GM18511 (cell line): ENCODE data around the gene MEIKIN.

Source experiments
- ATAC-seq: cut with Tn5 transposase; IDR thresholded peaks from one replicate; pipeline ENCODE4 v1.9.1; 2021; ENCODE audit warnings: mild to moderate bottlenecking, moderate library complexity; ENCODE audit not compliant: unreplicated experiment

Gene MEIKIN

GRCh38 chr5:131974016-131974415 is 28.6 kb upstream of the MEIKIN start:
- no peak for ATAC-seq

DNA sequence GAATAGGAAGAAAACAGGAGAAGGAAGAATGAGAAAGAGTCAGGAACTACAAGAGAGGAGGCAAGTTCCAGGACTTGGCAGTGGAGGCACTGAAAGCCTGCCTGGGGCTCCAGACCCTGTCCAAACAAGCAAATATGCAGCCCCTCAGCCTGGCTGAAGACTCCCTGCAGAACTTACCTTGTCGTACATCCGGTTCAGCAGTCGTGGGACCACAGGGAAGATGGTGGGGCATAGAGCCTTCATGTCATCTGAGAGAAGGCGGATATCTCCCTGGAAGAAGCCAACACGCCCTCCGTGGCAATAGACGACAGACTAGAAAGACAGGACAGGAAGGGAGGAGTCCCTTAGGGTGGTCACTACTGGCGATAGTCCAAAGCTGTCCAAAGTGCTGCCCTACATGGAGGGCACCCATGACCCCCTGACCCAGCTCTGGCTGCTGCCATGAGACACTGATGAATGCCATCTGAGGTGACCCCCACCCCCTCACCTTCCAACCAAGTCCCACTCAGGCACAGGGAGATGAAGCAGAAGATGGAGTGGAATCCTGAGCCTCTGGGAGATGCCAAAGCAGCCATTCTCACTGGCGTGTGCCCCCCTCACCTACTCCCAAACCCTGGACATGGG is 27.7 kb upstream of the MEIKIN start:
- no peak for ATAC-seq

- ATAC-seq = no peak
Observed at GRCh38 chr5:131968396-131968954, 23.0 kb upstream of the MEIKIN start.

DNA sequence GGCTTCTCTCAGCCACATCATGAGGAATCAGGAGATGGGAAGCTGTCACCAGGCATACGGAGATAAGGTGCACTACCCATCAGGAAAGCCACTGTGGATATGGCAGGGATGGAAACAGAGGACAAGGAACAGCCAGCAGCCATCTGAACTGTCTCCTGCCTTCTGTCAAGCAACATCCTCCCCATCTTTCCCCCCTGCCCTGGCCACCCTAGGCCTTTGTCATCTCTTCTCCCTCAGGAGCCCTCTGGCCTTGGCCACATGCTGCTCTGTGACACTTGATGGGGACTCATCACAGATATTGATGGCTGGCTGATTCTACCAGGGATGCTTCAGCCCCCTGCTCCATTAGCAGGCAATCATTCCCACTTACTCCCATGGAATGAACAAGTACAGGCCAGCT is 21.1 kb upstream of the MEIKIN start:
- ATAC-seq = no peak

DNA sequence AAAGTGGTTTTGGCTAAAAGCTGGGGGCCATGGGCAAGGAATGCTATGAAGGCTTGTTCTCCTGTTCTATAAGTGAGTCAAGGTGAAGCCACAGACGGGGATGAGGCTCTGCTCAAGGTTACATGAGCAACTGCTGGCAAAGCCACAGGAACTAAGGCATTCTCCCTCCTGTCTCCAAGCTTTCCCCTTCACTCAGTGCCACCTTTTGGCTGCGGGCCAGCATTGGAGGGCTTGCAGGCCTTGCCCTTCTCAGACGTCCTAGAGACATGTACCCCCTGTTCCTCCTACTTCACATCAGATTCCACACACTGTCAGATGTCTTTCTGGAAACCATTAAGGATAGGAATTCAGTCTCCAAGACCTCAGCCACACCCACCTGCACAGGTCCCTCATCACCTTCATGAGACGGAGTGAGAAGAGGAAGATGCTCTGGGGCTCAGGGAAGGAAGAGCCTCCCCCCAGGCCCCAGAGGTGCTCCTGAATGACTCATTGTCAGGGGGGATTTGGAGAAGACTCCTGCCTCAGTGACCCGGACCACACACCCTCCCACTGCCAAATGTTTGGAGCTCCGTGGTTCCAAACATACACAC is 20.5 kb upstream of the MEIKIN start:
- ATAC-seq = no peak

- ATAC-seq = no peak
Observed at GRCh38 chr5:131959906-131960305, 14.4 kb upstream of the MEIKIN start.

- ATAC-seq = no peak
Observed at GRCh38 chr5:131959136-131959535, 13.7 kb upstream of the MEIKIN start.

DNA sequence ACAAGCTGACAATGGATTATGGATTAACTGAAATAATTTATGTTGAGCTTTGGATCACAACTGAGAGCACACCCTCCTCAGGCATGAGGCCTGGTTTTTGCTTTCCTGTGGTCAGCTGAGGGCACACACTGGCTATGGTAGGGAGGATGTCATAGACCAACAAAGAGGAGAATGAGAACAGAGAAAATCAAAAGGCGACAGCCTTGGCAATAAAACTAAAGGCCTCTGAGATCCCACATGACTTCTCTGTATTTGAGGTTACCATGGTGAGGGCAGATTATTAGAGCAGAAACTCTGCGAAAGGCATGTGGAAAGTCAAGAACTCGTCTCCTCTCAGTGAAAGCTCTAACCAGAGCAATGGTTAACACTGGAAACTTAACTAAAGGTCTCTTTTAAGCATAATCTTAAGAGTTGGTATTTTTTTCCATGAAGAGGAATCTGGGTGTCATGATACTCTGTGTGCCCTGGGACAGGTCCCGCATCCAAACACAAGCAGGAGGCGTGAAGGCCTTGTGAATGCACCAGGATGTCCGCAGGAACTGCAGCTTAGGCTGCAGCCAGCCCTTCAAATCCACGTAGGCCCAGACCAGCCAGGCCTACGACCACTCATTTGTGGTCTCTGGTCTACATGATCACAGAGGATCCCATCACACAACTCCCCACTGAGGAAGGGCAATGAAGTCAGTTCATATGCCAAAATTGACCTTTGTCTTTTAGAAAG is 12.4 kb upstream of the MEIKIN start:
- no peak for ATAC-seq

- ATAC-seq = no peak
Observed at GRCh38 chr5:131953969-131954368, 8.5 kb upstream of the MEIKIN start.

DNA sequence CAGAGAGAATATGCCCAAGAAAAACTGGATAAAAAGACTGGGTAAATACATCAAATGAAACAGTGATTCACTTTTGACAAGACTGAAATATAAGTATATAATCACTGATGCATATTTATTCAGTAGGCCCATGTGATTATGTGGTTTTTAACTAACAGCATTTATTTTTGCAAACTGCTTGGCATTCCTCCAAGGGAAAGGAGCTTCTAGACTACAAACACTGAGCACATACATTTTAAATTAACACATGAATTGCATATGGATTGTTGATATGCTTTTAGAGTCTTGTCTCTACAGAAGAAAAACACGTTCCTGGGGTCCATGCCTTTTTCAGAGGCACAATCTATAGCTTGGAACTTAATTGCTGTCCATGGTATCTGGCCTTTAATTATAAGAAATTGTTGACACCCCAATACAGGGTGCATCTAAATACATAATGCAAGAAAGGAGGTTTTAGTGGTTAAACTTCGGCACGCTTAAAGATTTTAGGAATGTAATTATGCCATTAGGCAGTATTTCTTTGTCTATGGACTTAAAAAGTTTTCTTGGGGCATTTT is 6.9 kb upstream of the MEIKIN start:
- no peak for ATAC-seq

GRCh38 chr5:131950706-131951105 is 5.2 kb upstream of the MEIKIN start:
- ATAC-seq = no peak

- no peak for ATAC-seq
Observed at GRCh38 chr5:131947445-131947844, 2.0 kb upstream of the MEIKIN start.

DNA sequence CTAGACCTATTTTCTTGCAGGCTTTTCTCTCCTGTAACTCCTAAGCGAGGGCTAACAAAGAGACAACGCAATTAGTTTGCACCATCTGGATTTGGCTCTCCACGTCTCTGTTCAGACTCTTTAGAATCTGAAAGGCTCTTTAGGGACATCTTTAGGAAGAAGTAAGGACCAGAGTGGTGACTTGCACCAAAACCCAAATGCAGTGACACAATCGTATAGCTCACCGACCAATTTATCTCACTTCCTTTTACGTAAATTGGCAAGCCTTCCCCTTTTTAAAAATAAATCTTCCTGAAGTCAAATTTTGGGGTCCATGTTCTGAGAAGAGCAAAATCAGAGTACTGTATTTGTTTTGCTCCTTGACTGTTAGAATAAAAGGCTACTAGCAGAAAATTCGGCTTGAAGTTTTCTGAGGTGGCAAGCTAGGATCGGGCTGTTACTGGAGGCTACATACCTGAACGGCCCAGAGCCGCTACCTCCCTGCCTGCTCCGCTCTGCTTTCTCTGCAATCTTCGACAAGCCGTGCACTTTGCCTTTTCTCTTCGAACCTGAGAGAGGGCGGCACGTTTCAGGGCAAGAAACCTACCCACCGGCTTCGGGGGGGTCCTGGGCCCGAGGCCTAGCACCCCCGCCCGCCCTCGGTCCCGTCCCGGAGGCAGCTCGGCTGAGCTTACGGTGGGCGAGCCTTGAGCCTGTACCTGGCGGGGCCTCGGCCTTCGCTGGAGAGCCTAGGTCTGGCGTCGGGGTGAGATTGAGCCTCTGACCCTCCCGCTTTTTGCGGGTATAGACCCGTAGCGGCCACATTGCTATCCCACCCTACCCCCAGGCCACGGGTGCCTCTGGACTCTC is 537 bp downstream of the MEIKIN start:
- ATAC-seq = no peak

GRCh38 chr5:131943916-131944315 is 1.5 kb downstream of the MEIKIN start:
- ATAC-seq = no peak

GRCh38 chr5:131942016-131942415 is 3.4 kb downstream of the MEIKIN start:
- ATAC-seq = no peak

DNA sequence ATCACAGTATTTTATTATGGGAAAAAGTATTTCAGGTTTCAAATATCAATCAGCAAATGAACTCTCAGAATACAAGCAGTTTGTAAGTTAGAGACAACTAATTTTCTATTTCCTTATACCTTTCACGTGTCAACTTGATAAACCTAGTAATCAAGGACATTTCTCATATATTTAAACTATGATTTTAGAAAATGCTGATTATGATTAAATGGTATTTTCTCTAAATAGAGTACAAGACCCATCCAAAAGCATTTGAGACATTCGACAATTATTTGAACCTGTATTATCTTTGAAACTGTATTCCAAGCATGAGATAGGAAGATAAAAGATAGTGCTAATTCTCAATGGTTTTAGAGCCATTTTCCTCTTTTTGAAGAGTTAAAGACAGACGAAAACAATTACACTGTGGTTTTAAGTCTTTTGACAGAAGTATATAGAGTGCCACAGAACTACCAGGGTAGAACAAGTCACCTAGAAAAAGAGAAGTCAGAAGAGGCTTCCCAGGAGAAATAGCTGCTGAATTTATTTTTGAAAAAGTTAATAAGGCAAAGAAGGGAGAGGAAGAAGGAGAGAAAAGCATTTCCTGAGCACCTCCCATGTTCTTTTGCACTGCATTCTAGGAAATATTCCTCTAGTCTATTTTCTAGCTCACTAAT is 5.6 kb downstream of the MEIKIN start:
- no peak for ATAC-seq

GRCh38 chr5:131932235-131932634 is 13.2 kb downstream of the MEIKIN start:
- no peak for ATAC-seq

DNA sequence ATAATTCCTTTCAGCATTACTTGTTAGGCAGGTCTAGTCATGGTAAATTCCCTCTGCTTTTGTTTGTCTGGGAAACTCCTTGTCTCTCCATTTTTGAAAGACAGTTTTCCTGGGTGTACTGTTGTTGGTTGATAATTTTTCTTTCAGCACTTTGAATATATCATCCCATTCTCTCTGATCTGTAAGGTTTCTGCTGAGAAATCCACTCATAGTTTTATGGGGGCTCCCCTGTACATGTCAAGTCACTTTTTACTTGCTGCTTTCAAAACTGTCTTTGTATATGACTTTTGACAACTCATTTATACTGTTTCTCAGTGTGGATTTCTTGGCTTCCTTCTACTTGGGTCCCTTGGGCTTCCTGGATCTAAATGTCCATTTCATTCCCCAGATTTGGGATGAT is 16.5 kb downstream of the MEIKIN start:
- no peak for ATAC-seq

DNA sequence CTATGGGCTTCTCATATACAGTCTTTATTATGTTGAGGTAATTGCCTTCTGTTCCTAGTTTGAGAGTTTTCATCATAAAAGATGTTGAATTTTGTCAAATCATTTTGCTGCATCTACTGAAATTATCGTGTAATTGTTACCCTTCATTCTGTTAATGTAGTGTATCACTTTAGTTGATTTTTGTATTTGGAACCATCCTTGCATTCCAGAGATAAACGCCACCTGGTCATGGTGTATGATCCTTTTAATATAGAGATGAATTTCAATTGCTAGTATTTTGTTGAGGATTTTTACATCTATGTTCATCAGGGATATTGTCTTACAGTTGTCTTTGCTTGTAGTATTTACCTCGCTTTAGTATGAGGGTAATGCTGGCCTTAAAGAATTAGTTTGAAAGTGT is 19.3 kb downstream of the MEIKIN start:
- no peak for ATAC-seq

- no peak for ATAC-seq
Observed at GRCh38 chr5:131916481-131916880, 29.0 kb downstream of the MEIKIN start.
